DND-41 (cell line): ENCODE measurements around the gene WDR70.
A peak's percentile ranks its signal among the peaks of the same experiment; 100 is the strongest.

Experiments used
- ATAC-seq: fragments of 200-7000 bp; cut with Tn5 transposase; 3 replicates; pipeline ENCODE4 v1.9.1; 2021; ENCODE audit warnings: low read depth; ENCODE audit not compliant: insufficient read depth
- DNase-seq: peaks from one replicate; pipeline ENCODE4 v3.0.0-alpha.2; 2020
- H2AFZ ChIP-seq: 2 replicates; pipeline ENCODE4 v1.6.0; 2012; ENCODE audit warnings: low read depth, low read length
- H3K27ac ChIP-seq: 2 replicates; pipeline ENCODE4 v1.5.1; 2012; ENCODE audit warnings: low read length, inconsistent platforms
- H3K27me3 ChIP-seq: fragments of 200-600 bp; sonication (generic); 2 replicates; pipeline ENCODE4 v1.6.0; 2012; ENCODE audit warnings: low read length, mild to moderate bottlenecking, inconsistent platforms; ENCODE audit not compliant: insufficient read depth, poor library complexity
- H3K36me3 ChIP-seq: 2 replicates; pipeline ENCODE4 v1.5.1; 2012; ENCODE audit warnings: low read length, inconsistent platforms; ENCODE audit not compliant: insufficient read depth
- H3K4me1 ChIP-seq: 2 replicates; pipeline ENCODE4 v1.5.1; 2012; ENCODE audit warnings: mild to moderate bottlenecking, low read length; ENCODE audit not compliant: insufficient read depth
- H3K4me2 ChIP-seq: 2 replicates; pipeline ENCODE4 v1.6.0; 2012; ENCODE audit warnings: mild to moderate bottlenecking, moderate library complexity, low read length, inconsistent platforms; ENCODE audit not compliant: insufficient read depth
- H3K4me3 ChIP-seq, 2 experiments: fragments of 200-600 bp in 1 of 2; shearing (Covaris generic) in 1 of 2; 2 replicates each; pipeline ENCODE4 v1.5.1; 2012 to 2016; ENCODE audit warnings: inconsistent platforms in 2 of 2, low read length in 2 of 2, mild to moderate bottlenecking in 2 of 2, low read depth in 1 of 2, moderate library complexity in 1 of 2
- H3K79me2 ChIP-seq: 2 replicates; pipeline ENCODE4 v1.6.0; 2012; ENCODE audit warnings: low read length, inconsistent platforms; ENCODE audit not compliant: insufficient read depth
- H3K9ac ChIP-seq: 2 replicates; pipeline ENCODE4 v1.6.0; 2012; ENCODE audit warnings: low read depth, mild to moderate bottlenecking, inconsistent platforms, low read length, moderate library complexity
- H3K9me3 ChIP-seq: 2 replicates; pipeline ENCODE4 v1.5.1; 2012; ENCODE audit warnings: low read length, moderate library complexity, mild to moderate bottlenecking, inconsistent platforms; ENCODE audit not compliant: insufficient read depth, severe bottlenecking
- H4K20me1 ChIP-seq: 2 replicates; pipeline ENCODE4 v1.6.0; 2012; ENCODE audit warnings: low read length; ENCODE audit not compliant: insufficient read depth
- EZH2 ChIP-seq: IDR thresholded peaks from 3 replicates; pipeline ENCODE4 v1.6.1; 2012; ENCODE audit warnings: borderline replicate concordance, low read depth, mild to moderate bottlenecking, moderate library complexity, low read length, inconsistent platforms; ENCODE audit not compliant: severe bottlenecking
- TF ChIP-seq, protein P1 (sequence below): IDR thresholded peaks from 2 replicates; pipeline ENCODE4 v1.5.1; 2012; ENCODE audit warnings: borderline replicate concordance, low read length, moderate library complexity, mild to moderate bottlenecking; ENCODE audit not compliant: poor library complexity, severe bottlenecking; ENCODE audit errors: extremely low read depth

The WDR70 gene

GRCh38 chr5:37771203-37771611 is 392.1 kb downstream of the WDR70 start:
- TF ChIP-seq, protein P1, sequence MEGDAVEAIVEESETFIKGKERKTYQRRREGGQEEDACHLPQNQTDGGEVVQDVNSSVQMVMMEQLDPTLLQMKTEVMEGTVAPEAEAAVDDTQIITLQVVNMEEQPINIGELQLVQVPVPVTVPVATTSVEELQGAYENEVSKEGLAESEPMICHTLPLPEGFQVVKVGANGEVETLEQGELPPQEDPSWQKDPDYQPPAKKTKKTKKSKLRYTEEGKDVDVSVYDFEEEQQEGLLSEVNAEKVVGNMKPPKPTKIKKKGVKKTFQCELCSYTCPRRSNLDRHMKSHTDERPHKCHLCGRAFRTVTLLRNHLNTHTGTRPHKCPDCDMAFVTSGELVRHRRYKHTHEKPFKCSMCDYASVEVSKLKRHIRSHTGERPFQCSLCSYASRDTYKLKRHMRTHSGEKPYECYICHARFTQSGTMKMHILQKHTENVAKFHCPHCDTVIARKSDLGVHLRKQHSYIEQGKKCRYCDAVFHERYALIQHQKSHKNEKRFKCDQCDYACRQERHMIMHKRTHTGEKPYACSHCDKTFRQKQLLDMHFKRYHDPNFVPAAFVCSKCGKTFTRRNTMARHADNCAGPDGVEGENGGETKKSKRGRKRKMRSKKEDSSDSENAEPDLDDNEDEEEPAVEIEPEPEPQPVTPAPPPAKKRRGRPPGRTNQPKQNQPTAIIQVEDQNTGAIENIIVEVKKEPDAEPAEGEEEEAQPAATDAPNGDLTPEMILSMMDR, result no peak
- TF ChIP-seq EZH2, result no peak
- H3K27ac ChIP-seq, result no peak overlapping the region
- H3K4me1 ChIP-seq, result no peaks in the 10 kb centered on the region
- ATAC-seq (peak; percentile 39; the same call in 1 of the 3 replicates), DNase-seq (no peak)
- H3K4me2 ChIP-seq, result no peak overlapping the region
- no peaks in the 10 kb centered on the region for H3K9me3 ChIP-seq
- H3K27me3 ChIP-seq, result no peaks in the 10 kb centered on the region
- H4K20me1 ChIP-seq, result no peaks in the 10 kb centered on the region
- H3K79me2 ChIP-seq, result no peaks in the 10 kb centered on the region
- H3K36me3 ChIP-seq, result no peaks in the 10 kb centered on the region
- H3K4me3 ChIP-seq, result no peak overlapping the region
- H2AFZ ChIP-seq, result no peak overlapping the region
- H3K9ac ChIP-seq, result no peak overlapping the region

GRCh38 chr5:37771731-37772130 is 392.6 kb downstream of the WDR70 start:
- no peaks in the 10 kb centered on the region for H4K20me1 ChIP-seq
- no peaks in the 10 kb centered on the region for H3K36me3 ChIP-seq
- no peak for DNase-seq
- no peak overlapping the region for H3K4me3 ChIP-seq
- TF ChIP-seq, protein P1, result no peak
- TF ChIP-seq EZH2, result no peak
- H3K27ac ChIP-seq, result no peak overlapping the region
- no peak for ATAC-seq
- H3K9ac ChIP-seq, result no peak overlapping the region
- no peaks in the 10 kb centered on the region for H3K79me2 ChIP-seq
- no peak overlapping the region for H3K4me2 ChIP-seq
- H3K4me1 ChIP-seq, result no peaks in the 10 kb centered on the region
- no peaks in the 10 kb centered on the region for H3K27me3 ChIP-seq
- H3K9me3 ChIP-seq, result no peaks in the 10 kb centered on the region
- H2AFZ ChIP-seq, result no peak overlapping the region

- Histone ChIP-seq H3K27me3 (no peaks in the 10 kb centered on the region), H3K9ac (no peak overlapping the region), H3K4me2 (no peak overlapping the region), H3K27ac (no peak overlapping the region), H3K4me1 (no peaks in the 10 kb centered on the region), H4K20me1 (no peaks in the 10 kb centered on the region), H3K9me3 (no peaks in the 10 kb centered on the region), H3K36me3 (no peaks in the 10 kb centered on the region), H3K79me2 (no peaks in the 10 kb centered on the region), H2AFZ (no peak overlapping the region), H3K4me3 (no peak overlapping the region)
- TF ChIP-seq EZH2, result no peak
- TF ChIP-seq, protein P1, result no peak
- no peak for ATAC-seq
- no peak for DNase-seq
Measured at GRCh38 chr5:37772255-37772654, 393.1 kb downstream of the WDR70 start.

- no peak overlapping the region for H3K27ac ChIP-seq
- no peaks in the 10 kb centered on the region for H3K4me1 ChIP-seq
- H4K20me1 ChIP-seq, result no peaks in the 10 kb centered on the region
- no peak overlapping the region for H3K4me2 ChIP-seq
- no peak for DNase-seq
- no peak overlapping the region for H3K9ac ChIP-seq
- TF ChIP-seq EZH2, result no peak
- TF ChIP-seq, protein P1, result no peak
- H2AFZ ChIP-seq, result no peak overlapping the region
- no peaks in the 10 kb centered on the region for H3K9me3 ChIP-seq
- no peaks in the 10 kb centered on the region for H3K27me3 ChIP-seq
- H3K4me3 ChIP-seq, result no peak overlapping the region
- no peak for ATAC-seq
- no peaks in the 10 kb centered on the region for H3K36me3 ChIP-seq
- H3K79me2 ChIP-seq, result no peaks in the 10 kb centered on the region
Measured at GRCh38 chr5:37773809-37774208, 394.7 kb downstream of the WDR70 start.
